ENCODE data around the gene COQ4.

Gene COQ4

GRCh38 chr9:128296340-128297220 lies 26.1 kb upstream of the COQ4 start:
- no peak overlapping the region for H2BK120ac ChIP-seq (ENCODE audit: low read depth, low read length)
- H3K4me1 ChIP-seq (ENCODE audit: control insufficient read depth in 2 of 2, insufficient read depth in 1 of 2, low read depth in 1 of 2, low read length in 2 of 2), result no peaks in the 10 kb centered on the region
- H2AK5ac ChIP-seq (ENCODE audit: low read depth, low read length), result no peak overlapping the region
- no peak overlapping the region for H3K18ac ChIP-seq (ENCODE audit: low read length)
- no peak overlapping the region for H2BK12ac ChIP-seq (ENCODE audit: low read length)
- no peak for DNase-seq (ENCODE audit: low spot score)
- no peak overlapping the region for H4K91ac ChIP-seq (ENCODE audit: low read depth, low read length, poor library complexity)
- H3K4ac ChIP-seq (ENCODE audit: low read length), result no peak overlapping the region
- peak overlapping the region in 1 of 2 donors; percentile 4 for H3K4me3 ChIP-seq (ENCODE audit: low read length in 2 of 2)
- H3K79me1 ChIP-seq (ENCODE audit: low read depth, low read length), result peaks cover 2% of the 10 kb centered on the region
- H2AFZ ChIP-seq (ENCODE audit: low read length), result no peak overlapping the region
- H4K8ac ChIP-seq (ENCODE audit: low read depth, low read length), result no peak overlapping the region
- no peaks in the 10 kb centered on the region for H3K9me3 ChIP-seq (replicated peaks in 1 of 2; ENCODE audit: control insufficient read depth in 2 of 2, insufficient read depth in 1 of 2, low read depth in 1 of 2, low read length in 2 of 2)
- peak overlapping the region; percentile 34 for H3K23ac ChIP-seq (ENCODE audit: low read depth, low read length, poor library complexity)
- H3K14ac ChIP-seq (ENCODE audit: low read length), result no peak overlapping the region
- no peak overlapping the region for H2BK5ac ChIP-seq (ENCODE audit: low read length)
- H3K36me3 ChIP-seq (replicated peaks in 1 of 2; ENCODE audit: control insufficient read depth in 2 of 2, insufficient read depth in 2 of 2, low read length in 2 of 2), result no peaks in the 10 kb centered on the region
- no peak overlapping the region for H3K9ac ChIP-seq (ENCODE audit: low read depth, low read length, poor library complexity)
- no peak overlapping the region for H2BK15ac ChIP-seq (ENCODE audit: low read length)
- no peak overlapping the region for H3K4me2 ChIP-seq (ENCODE audit: insufficient read depth, low read length, poor library complexity, severe bottlenecking)
- no peak overlapping the region for H3K27ac ChIP-seq (replicated peaks; ENCODE audit: low read length)
- WGBS, 2 donors (ENCODE audit: extremely low coverage in 2 of 2, insufficient read length in 2 of 2, insufficient replicate concordance in 1 of 2), result no CpG with 5 or more reads among the region's 16 CpGs
- no peaks in the 10 kb centered on the region for H3K27me3 ChIP-seq (ENCODE audit: control insufficient read depth in 3 of 3, insufficient read depth in 3 of 3, low read depth in 1 of 3, low read length in 3 of 3)

DNA sequence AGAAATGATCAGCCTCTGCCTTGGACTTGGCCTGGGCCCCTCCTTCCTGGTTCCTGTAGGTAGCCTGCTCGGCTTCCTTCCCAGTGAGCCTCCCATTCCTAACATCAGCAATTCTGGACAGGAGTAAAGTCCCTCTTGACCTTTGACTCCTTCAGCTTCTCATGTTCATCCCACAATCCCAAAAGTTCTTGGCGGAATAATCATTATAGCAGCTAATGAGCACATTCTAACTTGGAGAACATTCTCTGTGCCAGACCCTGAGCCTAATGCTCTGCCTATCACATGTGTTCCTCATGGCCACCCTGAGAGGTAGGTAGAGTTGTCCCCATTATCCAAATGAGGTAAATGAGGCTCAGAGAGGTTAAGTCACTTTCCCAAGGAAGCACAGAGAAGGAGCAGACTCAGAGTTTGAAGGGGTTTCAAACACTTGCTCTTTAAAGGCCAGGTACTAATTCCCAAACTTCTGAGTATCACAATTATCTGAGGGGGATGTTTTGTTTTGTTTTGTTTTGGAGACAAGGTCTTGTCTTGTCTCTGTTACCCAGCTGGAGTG lies 25.3 kb upstream of the COQ4 start:
- no peak overlapping the region for H2BK120ac ChIP-seq (ENCODE audit: low read depth, low read length)
- no peak for DNase-seq (ENCODE audit: low spot score)
- H2BK12ac ChIP-seq (ENCODE audit: low read length), result no peak overlapping the region
- no peak overlapping the region for H3K18ac ChIP-seq (ENCODE audit: low read length)
- H2AFZ ChIP-seq (ENCODE audit: low read length), result no peak overlapping the region
- H2BK5ac ChIP-seq (ENCODE audit: low read length), result no peak overlapping the region
- H3K9ac ChIP-seq (ENCODE audit: low read depth, low read length, poor library complexity), result no peak overlapping the region
- no peak overlapping the region for H3K23ac ChIP-seq (ENCODE audit: low read depth, low read length, poor library complexity)
- no peak overlapping the region for H3K4me3 ChIP-seq (ENCODE audit: low read length in 2 of 2)
- H3K4me1 ChIP-seq (ENCODE audit: control insufficient read depth in 2 of 2, insufficient read depth in 1 of 2, low read depth in 1 of 2, low read length in 2 of 2), result no peaks in the 10 kb centered on the region
- H3K27me3 ChIP-seq (ENCODE audit: control insufficient read depth in 3 of 3, insufficient read depth in 3 of 3, low read depth in 1 of 3, low read length in 3 of 3), result no peaks in the 10 kb centered on the region
- no CpG with 5 or more reads among the region's 2 CpGs for WGBS, 2 donors (ENCODE audit: extremely low coverage in 2 of 2, insufficient read length in 2 of 2, insufficient replicate concordance in 1 of 2)
- no peak overlapping the region for H3K4me2 ChIP-seq (ENCODE audit: insufficient read depth, low read length, poor library complexity, severe bottlenecking)
- H2AK5ac ChIP-seq (ENCODE audit: low read depth, low read length), result no peak overlapping the region
- no peak overlapping the region for H4K91ac ChIP-seq (ENCODE audit: low read depth, low read length, poor library complexity)
- H3K36me3 ChIP-seq (replicated peaks in 1 of 2; ENCODE audit: control insufficient read depth in 2 of 2, insufficient read depth in 2 of 2, low read length in 2 of 2), result no peaks in the 10 kb centered on the region
- no peaks in the 10 kb centered on the region for H3K9me3 ChIP-seq (replicated peaks in 1 of 2; ENCODE audit: control insufficient read depth in 2 of 2, insufficient read depth in 1 of 2, low read depth in 1 of 2, low read length in 2 of 2)
- no peak overlapping the region for H4K8ac ChIP-seq (ENCODE audit: low read depth, low read length)
- H3K14ac ChIP-seq (ENCODE audit: low read length), result no peak overlapping the region
- no peak overlapping the region for H2BK15ac ChIP-seq (ENCODE audit: low read length)
- H3K27ac ChIP-seq (replicated peaks; ENCODE audit: low read length), result no peak overlapping the region
- no peak overlapping the region for H3K4ac ChIP-seq (ENCODE audit: low read length)
- peaks cover 2% of the 10 kb centered on the region for H3K79me1 ChIP-seq (ENCODE audit: low read depth, low read length)

DNA sequence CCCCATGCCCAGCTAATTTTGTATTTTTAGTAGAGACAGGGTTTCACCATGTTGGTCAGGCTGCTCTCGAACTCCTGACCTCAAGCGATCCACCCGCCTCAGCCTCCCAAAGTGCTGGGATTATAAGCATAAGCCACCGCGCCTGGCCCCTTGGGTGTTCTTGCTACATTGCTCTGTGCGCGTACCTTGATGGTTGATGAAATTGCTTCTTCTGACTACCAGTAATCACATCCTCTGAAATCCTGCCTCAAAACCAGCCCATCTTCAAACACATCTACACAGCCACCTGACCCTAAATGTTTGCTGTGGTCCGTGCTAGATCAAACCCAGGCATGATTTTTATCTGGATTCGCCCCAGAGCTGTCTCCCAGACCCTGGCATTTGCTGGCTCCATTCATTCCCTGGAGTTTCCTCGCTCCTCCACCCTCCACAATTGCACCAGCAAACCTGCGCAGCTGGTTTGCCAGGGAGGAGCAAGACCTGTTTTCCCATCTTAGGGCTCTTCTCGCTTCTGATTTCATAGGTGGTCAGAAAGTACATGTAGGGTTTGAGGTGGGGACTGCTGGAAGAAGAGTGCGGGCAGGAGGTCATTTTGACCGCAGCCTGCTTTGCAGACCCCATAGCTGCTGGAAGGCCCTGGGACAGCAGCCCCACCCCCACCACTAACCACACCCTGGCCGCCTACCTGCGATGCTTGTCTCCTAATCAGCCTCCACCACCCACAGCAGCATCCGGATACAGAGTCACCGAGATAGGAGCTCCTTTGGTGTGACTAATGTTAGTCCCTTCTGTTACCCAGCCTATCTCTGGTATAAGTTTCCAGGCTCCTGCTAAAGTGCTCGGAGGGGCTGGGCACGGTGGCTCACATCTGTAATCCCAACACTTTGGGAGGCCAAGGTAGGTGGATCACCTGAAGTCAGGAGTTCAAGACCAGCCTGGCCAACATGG lies 23.8 kb upstream of the COQ4 start:
- Histone ChIP-seq H3K27ac (replicated peaks; ENCODE audit: low read length) (no peak overlapping the region), H3K79me1 (ENCODE audit: low read depth, low read length) (peaks cover 2% of the 10 kb centered on the region), H2AK5ac (ENCODE audit: low read depth, low read length) (no peak overlapping the region), H2BK5ac (ENCODE audit: low read length) (no peak overlapping the region), H2AFZ (ENCODE audit: low read length) (no peak overlapping the region), H3K4me2 (ENCODE audit: insufficient read depth, low read length, poor library complexity, severe bottlenecking) (no peak overlapping the region), H3K18ac (ENCODE audit: low read length) (no peak overlapping the region), H3K4ac (ENCODE audit: low read length) (no peak overlapping the region), H2BK12ac (ENCODE audit: low read length) (no peak overlapping the region), H3K14ac (ENCODE audit: low read length) (no peak overlapping the region), H2BK120ac (ENCODE audit: low read depth, low read length) (no peak overlapping the region), H3K36me3 (replicated peaks in 1 of 2; ENCODE audit: control insufficient read depth in 2 of 2, insufficient read depth in 2 of 2, low read length in 2 of 2) (no peaks in the 10 kb centered on the region), H3K27me3 (ENCODE audit: control insufficient read depth in 3 of 3, insufficient read depth in 3 of 3, low read depth in 1 of 3, low read length in 3 of 3) (no peaks in the 10 kb centered on the region), H3K4me1 (ENCODE audit: control insufficient read depth in 2 of 2, insufficient read depth in 1 of 2, low read depth in 1 of 2, low read length in 2 of 2) (no peaks in the 10 kb centered on the region), H3K9ac (ENCODE audit: low read depth, low read length, poor library complexity) (no peak overlapping the region), H4K91ac (ENCODE audit: low read depth, low read length, poor library complexity) (no peak overlapping the region), H3K9me3 (replicated peaks in 1 of 2; ENCODE audit: control insufficient read depth in 2 of 2, insufficient read depth in 1 of 2, low read depth in 1 of 2, low read length in 2 of 2) (no peaks in the 10 kb centered on the region), H3K4me3 (ENCODE audit: low read length in 2 of 2) (no peak overlapping the region), H2BK15ac (ENCODE audit: low read length) (no peak overlapping the region), H3K23ac (ENCODE audit: low read depth, low read length, poor library complexity) (no peak overlapping the region), H4K8ac (ENCODE audit: low read depth, low read length) (no peak overlapping the region)
- no peak for DNase-seq (ENCODE audit: low spot score)
- WGBS, 2 donors (ENCODE audit: extremely low coverage in 2 of 2, insufficient read length in 2 of 2, insufficient replicate concordance in 1 of 2), result no CpG with 5 or more reads among the region's 20 CpGs

All from neuronal stem cell (in vitro differentiated cells).